HT-29 (cell line): ENCODE measurements around the gene KBTBD3. TPM values are rescaled to one million over a fixed set of nuclear protein-coding genes. Genes with fewer than 3 reads are reported as not detected.

Experiments
- DNase-seq: peaks from one replicate; pipeline ENCODE4 v3.0.0-alpha.2; 2015; ENCODE audit warnings: low spot score
- total RNA-seq: library from RNA; depleted of rRNA; stranded (reverse); fragments of >200 nt; shearing (Covaris generic); gene quantifications from 2 replicates; pipeline ENCODE4 v1.2.3, GENCODE V29; 2014; rRNA removed

The KBTBD3 gene
- 2.5 and 4.7 TPM in 2 replicates for total RNA-seq

GRCh38 chr11:106076919-106077608 is at the start of gene KBTBD3:
KBTBD3 (minus strand) TSS chr11:106077347; CDS start chr11:106059097, 18,250 bp downstream.
- DNase-seq = peak; percentile 99

- DNase-seq = no peak
Measured at GRCh38 chr11:106121570-106122320, 44.6 kb upstream of the KBTBD3 start.

GRCh38 chr11:106105986-106106385 is 28.8 kb upstream of the KBTBD3 start:
- no peak for DNase-seq

- no peak for DNase-seq
Measured at GRCh38 chr11:106101819-106102218, 24.7 kb upstream of the KBTBD3 start.

- no peak for DNase-seq
Measured at GRCh38 chr11:106101370-106101769, 24.2 kb upstream of the KBTBD3 start.

GRCh38 chr11:106098893-106099553 is 21.9 kb upstream of the KBTBD3 start:
- no peak for DNase-seq

- DNase-seq = no peak
Measured at GRCh38 chr11:106092446-106092845, 15.3 kb upstream of the KBTBD3 start.

GRCh38 chr11:106091480-106092123 is 14.5 kb upstream of the KBTBD3 start:
- DNase-seq = no peak

GRCh38 chr11:106088896-106089295 is 11.7 kb upstream of the KBTBD3 start:
- DNase-seq = no peak

GRCh38 chr11:106087815-106088435 is 10.8 kb upstream of the KBTBD3 start:
- peak; percentile 83 for DNase-seq

- no peak for DNase-seq
Measured at GRCh38 chr11:106086850-106087249, 9.7 kb upstream of the KBTBD3 start.

- DNase-seq = no peak
Measured at GRCh38 chr11:106086135-106086534, 9.0 kb upstream of the KBTBD3 start.

GRCh38 chr11:106082096-106082495 is 4.9 kb upstream of the KBTBD3 start:
- no peak for DNase-seq

GRCh38 chr11:106077609-106078455 is 685 bp upstream of the KBTBD3 start, which contains the start of gene AASDHPPT:
AASDHPPT (plus strand) TSS chr11:106077662; CDS start chr11:106077711, 49 bp downstream.
- peak; percentile 77 for DNase-seq

GRCh38 chr11:106076171-106076918 is 802 bp downstream of the KBTBD3 start:
- DNase-seq = no peak

GRCh38 chr11:106072804-106073203 is 4.3 kb downstream of the KBTBD3 start:
- no peak for DNase-seq

GRCh38 chr11:106070606-106071005 is 6.5 kb downstream of the KBTBD3 start:
- DNase-seq = no peak

- no peak for DNase-seq
Measured at GRCh38 chr11:106063009-106063408, 14.1 kb downstream of the KBTBD3 start.
